GM18858 (cell line): ENCODE data around the gene VPS26C.

Experiments used
- ATAC-seq: cut with Tn5 transposase; IDR thresholded peaks from one replicate; pipeline ENCODE4 v1.9.1; 2021; ENCODE audit not compliant: unreplicated experiment

VPS26C gene

DNA sequence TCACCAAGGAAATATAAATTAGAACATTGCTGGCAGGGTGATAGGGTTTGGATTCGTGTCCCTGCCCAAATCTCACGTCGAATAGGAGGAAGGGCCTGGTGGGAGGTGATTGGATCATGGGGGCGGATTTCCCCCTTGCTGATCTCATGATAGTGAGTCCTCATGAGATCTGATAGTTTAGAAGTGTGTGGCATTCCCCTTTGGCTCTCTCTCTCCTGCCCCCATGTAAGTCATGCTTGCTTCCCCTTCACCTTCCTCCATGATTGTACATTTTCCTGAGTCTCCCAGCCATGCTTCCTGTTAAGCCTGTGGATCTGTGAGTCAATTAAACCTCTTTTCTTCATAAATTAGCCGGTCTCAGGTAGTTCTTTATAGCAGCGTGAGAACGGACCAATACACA lies 60.6 kb downstream of the VPS26C start:
- ATAC-seq, result no peak

DNA sequence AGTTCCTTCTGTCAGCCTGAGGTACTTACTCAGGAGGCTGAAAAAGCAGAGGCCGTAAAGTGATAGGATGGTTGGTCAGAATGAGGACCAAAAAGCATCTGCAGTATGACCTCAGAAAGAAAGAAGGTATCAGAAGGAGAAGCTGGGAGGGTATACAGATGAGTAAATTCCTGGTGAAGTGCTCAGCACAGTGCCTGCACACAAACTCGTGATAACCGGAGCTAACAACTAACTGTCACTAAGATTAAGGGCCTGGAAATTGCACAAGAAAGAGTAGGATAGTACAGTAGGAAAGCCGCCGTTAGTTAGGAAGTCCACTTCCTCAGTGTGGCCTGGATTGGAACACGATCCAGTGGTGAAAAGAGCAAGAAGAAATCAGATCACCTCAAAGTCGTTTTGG lies 62.6 kb downstream of the VPS26C start:
- no peak for ATAC-seq

DNA sequence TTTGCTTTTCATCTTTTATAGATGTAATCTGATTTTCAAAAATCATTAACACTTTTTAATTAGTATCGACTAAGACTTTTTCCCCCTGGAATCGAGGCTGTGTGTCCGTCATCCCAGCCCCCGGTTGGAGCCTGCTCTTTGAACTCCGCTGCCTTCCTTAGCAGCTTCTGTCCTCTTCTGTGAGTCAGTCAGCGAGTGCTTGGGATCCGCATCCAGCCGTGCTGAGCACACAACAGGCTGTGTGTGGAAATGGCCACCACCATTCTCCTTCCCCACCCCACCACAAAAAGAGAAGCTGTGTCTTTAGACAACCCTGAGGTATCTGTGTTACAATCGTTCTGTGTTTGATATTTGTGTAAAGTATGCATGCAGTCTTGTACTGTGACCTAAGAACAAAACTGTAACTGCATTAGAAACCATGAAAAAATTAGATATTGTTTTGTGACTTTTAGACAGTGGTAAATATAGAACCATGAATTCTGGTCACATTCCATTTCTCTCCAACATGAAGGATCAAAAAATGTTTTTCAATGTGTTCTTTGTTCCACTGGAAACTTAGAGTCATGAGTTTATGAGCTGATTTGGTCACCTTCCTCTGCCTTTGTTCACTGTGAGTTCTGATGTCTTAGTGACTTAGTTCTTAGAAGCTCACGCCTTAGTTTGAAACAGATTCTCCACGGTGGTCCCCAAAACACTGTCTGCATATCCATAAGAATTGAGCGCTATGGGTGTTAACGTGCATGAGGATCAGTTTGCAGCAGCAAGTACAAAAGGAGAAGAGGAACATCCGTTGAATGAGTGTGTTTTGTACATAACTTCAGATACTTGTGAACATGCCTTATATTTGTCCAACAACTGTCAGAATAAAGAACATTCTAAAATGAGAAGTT lies 64.7 kb downstream of the VPS26C start:
- ATAC-seq, result no peak

DNA sequence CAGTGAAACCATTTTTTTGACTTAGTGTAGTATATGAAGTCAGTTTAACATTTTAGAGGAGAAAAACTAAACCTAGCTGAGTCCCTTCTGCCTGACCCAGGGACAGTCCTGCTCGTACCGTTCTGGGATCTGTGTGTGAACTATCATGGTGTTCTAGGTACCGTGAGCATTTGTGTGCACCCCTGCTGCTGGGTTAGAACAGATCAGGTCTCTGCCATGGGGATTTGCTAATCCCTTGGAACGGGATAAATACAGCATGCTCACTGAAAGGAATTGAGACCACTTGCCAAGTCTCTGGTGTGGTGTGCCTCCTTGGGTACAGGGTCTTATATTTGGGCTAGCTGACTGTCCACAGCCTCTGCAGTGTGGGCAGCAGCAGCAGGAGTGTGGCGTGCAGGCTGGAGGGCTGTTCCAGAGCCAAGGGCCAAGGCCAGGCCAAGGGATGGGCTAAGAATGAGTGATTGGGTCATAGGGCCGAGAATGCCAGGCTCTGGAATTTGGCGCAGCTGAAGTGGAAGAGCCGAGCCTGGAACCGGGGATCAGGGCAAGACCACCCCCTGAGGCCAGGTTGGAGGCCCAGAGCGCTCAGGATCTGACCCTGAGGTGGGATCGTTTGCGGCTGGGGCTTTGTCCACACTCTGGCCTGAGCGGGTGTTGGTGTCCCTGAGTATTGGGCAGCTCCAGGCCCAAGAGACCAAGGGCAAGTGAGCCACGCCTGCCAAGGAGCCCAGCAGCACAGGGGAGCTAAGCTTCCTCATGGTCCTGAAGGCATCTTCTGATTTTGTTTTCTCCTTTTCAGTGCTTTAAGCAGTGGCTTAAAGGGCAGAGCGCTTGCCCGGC lies 66.3 kb downstream of the VPS26C start:
- ATAC-seq, result no peak

DNA sequence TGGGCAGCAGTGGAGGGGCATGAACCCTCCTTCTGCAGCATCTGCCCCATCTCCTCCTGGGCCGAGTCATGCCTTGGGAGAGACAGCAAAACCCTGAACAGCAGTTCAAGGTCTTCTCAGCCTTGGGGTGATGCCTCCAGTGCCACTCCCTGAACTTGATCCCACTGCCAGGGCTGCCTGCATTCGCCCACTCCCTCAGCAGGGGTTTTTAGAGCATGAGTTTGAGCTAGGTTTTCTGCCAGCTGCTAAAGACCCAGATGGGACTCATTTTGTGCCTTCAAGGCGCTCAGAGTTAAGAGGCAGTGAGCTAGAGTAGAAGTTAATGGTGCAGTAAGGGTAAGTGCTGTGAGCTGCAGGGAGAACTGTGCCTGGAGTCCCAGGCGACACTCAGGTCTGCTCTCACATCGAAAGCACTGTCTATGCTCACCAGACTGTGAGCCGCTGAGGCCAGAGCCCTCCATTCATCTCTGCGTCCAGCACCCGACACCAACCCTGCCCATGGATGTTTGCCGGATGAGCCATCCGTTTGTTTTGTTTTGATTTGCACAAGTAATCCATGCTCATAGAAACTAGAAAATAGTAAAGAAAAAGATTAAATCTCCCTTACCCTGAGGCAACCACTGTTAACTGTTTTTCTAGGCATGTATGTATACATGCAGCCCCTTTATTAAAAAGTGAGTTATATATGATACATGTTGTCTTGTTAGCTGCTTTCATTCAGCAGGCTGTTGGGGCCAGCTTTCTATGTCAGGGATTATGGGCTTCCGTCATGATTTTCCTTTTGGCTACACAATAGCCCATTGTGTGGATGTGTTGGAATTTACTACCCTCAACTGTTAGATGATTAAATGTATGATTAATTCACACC lies 67.8 kb downstream of the VPS26C start:
- ATAC-seq, result no peak

DNA sequence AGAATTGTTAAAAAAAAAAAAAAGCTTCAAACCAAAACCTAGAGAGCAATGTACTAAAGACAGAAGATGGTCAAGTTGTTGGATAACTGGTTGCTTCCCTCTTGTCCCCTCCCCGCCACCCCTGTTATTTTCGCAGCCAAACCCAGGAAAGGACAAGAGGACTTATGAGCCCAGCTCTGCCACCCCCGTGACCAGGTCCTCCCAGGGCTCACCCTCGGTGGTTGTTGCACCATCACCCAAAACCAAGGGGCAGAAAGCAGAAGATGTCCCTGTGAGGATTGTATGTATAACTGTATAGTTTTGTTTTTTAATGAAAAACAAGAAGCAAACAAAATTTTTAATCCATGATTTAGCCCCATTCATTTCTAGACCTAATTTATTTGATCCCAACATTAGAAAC lies 69.4 kb downstream of the VPS26C start:
- ATAC-seq, result no peak

DNA sequence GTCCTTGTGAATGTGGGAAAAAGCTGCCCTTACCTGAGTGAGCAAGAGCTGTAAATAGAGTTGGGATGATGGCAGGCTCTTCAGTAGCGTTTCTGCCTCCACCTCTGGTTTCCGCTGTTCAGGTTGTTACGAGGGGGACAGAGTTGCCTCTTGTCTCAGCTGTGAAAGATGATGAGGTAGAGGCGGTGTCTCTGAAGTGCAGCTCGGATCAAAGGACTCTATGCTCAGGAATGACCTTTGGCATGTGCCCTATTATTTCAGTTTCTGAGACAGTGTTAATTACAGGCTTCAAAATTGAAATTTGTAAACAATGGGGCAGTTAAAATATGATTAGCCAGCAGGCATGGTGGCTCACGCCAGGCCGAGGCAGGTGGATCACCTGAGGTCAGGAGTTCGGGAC lies 70.3 kb downstream of the VPS26C start:
- no peak for ATAC-seq

DNA sequence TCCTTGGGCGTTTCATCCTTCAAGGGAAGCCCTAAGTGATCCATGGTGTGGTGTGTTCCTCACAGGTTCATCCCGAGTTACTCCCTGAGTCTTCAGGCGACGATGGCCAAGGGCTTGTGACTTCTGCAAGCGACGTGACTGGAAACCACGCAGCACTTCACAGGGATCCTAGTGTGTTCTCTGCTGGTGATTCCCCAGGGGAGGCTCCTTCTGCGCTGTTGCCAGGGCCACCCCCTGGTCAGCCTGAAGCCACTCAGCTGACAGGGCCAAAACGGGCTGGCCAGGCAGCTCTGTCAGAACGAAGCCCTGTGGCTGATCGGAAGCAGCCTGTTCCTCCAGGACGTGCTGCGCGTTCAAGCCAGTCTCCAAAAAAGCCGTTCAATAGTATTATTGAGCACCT lies 71.5 kb downstream of the VPS26C start:
- ATAC-seq, result no peak

DNA sequence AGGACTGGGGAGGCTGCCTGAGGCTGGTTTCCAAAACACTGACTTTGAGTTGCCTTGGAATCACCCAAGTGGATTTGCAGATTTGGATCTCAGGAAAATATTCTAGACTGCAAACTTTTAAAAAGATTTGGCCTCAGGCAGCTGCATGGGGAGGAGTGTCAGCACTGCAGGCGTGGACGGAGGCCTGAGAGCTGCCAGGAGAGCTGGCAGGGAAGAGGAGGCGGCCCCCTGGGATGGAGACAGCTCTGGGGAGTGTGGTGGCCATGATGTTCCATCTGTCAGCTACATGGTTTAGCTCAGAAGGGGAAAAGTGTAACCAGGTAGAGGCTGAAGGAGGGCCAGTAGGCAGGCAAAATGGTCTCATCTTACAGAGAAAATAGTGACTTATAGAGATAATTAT lies 72.1 kb downstream of the VPS26C start:
- no peak for ATAC-seq

DNA sequence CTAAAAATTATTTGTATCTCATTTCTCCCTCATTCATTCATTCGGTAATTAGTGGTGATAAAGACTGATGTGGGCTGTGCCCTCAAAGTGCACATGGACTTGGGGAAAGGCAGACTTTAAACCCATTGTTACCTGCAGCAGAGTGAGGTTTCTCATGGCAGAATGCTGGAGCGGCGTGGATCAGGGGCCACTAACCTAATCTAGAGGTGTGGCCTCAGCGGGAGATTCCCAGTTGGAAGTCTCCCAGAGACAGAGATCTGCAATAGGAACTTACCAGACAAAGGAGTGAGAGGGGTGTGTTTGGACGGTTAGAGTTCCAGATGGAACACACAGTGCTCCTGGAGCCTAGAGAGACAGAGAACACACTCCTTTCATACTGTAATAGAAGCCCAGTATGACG lies 73.5 kb downstream of the VPS26C start:
- ATAC-seq, result no peak

DNA sequence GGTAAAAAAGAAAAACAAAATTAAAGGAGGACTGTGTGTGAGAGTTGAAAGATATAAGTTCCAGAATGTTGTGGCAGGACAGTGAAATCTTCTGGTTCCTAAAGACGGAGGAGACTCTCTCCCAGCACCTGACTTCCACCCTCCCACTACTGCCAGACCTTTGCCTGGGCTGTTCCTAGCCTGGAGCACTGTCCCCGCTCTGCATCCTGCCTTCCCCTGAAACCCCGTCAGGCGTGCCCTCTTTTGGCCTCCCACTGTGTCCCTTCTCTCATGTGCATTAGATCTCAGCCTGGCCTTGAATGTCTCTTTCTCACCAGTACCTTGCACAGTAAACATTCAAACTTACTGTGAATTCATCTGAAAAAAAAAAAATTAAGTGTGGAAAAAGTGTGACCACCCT lies 74.1 kb downstream of the VPS26C start:
- ATAC-seq, result no peak

DNA sequence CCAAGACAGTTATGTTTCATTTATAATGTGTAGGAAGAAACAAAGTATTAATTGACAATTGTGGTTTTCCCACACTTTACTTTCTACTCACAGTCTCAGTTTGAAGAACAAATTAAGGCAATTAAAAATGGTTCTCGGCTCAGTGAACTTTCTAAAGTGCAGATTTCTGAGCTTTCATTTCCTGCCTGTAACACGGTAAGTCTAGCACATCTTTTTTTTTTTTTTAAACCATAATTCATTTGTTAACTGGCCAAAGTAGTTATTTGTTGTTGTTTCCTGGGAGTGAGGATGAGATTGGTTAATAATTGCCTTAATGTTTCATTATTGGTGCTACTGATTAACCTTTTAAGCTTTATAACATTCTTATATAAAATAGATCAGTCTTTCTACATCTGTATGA lies 75.1 kb downstream of the VPS26C start:
- ATAC-seq, result no peak

DNA sequence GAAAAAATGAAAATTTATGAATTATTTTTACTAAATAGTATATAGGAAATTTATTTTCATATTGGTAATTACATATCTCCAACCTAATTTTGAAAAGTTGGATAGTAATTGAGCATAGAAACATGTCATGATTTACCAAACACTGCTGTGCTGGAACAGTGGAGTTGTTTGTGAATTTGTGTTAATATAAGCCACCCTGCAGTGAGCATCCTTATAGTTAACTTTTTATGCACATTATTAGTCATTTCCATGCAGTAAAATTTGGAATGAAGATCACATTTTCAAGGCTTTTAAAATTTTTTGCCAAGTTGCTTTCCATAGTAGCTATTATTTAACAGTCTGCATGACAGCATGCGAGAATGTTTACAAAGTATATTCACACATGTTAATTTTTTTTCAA lies 78.3 kb downstream of the VPS26C start:
- no peak for ATAC-seq

DNA sequence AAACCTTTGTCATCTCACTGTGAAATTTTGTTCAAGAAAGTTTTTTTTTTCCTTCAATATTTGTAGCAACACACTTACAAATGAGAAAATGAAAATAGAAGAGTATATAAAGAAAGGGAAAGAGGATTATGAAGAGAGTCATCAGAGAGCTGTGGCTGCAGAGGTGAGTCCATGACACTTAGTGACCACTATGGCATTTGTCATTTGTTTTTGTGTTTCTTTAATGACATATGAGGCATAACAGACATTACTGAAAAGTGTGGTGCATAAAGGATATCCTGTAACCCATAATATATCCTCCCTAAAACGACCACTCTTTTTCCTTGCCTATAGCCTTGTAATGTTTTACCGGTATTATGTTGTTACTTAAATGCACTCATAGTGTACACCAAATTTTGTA lies 80.2 kb downstream of the VPS26C start:
- ATAC-seq, result no peak

DNA sequence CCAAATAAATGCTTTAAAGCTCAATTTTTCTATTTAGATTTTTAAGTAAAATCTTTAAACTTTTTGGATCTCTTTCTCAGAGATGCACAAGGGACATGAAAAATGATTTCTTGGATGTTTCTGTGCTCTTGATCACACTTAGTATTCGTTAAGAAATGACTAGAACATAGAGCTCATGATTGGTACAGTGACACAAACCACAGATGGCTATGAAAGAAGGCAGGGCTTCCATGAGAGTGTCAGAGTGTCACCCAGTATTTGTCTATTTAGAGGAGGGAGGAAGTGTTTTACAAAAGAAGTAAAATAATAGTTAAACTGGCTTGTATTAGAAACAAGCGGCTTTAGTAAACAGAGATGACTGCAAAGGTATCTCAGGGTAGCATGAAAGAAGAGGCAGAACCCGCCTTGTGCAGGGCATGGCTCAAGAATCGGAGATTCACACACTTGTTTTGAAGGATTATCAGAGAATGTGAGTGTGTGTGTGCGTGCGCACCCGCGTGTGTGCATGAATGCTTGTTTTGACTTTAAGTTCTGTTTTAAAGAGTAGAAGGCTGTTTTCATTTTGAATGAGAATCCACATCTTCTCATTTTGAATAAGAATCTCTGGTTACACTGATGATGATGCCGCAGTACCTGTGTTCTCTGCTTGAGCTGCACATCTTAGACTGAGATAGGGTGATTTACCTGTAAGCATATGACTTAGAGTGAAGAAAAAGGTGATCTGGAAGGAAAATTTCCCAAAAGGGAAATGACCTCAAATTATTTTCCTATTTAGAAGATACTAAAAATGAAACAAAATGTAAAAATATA lies 82.1 kb downstream of the VPS26C start:
- no peak for ATAC-seq

DNA sequence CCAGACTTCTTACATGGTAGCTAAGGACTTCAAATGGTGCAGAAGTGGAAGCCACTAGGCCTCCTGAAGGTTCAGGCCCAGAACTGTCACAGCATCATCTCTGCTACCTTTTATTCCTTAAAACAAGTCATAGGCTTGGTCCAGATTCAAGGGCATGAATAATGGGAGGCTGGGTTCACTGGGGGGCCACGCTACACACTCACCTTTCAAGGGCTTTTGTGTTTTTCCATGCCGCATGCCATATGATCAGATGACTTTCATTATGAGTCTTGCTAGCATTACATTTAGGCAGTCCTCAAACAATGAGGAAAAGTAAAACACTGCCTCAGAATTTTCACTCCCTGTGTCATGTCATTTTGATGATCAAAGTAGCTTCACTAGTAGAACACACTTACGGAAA lies 83.4 kb downstream of the VPS26C start:
- no peak for ATAC-seq

DNA sequence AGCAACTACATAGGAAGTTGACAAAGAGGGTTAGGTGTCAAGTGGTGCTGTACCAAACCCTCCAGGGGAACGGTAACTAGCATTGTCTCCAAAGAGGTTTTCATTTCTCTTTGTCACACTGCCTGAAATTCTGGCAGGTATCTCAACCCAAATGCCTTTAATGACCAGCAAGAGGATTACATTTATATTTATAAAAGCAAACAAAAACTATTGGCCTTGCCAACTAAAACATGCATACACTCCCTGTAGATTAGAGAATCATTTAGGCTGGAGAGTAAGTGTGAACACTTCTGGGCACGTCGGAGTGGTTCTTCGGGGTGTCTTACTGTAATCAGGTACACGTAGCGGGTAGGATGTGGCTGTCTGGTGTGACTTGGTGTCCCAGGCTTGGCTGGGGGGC lies 84.9 kb downstream of the VPS26C start:
- ATAC-seq, result no peak

DNA sequence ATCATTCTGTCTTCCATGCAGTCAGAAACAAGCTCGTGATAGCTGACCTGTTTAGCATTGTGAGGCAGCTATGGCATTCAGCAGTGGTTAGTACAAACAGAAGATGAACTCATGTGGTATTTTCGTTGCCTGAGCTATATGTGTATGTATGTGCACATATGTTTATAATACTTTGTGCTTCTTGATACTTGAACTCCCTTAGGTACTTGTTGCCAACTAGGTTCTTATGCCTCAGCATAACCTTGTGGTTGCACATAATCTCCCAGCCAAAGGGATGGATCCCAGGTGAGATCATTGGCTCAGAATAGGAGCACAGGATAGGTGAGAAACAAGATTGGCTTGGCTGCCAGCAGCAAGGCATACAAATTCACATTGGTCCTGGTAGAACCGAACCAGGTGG lies 86.1 kb downstream of the VPS26C start:
- no peak for ATAC-seq

DNA sequence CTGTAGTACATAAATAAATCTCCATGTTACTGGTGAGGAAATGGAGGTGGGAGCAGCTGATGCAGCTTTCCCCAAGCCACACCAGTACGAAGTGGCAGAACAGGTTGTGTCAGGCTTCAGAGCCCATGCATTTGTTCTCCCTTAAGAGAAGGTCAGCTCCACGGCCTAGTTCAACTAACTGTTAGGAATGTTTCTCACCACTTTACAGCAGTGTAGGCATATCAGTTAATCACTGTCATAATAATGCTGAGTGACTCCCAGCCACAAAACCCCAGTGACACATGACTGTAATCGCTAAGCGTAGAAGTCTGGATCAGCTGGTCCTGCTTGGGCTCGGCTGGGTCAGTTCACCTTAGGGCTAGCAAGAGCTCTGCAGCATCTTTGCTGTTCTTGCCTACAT lies 90.4 kb downstream of the VPS26C start:
- ATAC-seq, result no peak
